Measurements from ENCODE around the gene MGMT.

MGMT gene

DNA sequence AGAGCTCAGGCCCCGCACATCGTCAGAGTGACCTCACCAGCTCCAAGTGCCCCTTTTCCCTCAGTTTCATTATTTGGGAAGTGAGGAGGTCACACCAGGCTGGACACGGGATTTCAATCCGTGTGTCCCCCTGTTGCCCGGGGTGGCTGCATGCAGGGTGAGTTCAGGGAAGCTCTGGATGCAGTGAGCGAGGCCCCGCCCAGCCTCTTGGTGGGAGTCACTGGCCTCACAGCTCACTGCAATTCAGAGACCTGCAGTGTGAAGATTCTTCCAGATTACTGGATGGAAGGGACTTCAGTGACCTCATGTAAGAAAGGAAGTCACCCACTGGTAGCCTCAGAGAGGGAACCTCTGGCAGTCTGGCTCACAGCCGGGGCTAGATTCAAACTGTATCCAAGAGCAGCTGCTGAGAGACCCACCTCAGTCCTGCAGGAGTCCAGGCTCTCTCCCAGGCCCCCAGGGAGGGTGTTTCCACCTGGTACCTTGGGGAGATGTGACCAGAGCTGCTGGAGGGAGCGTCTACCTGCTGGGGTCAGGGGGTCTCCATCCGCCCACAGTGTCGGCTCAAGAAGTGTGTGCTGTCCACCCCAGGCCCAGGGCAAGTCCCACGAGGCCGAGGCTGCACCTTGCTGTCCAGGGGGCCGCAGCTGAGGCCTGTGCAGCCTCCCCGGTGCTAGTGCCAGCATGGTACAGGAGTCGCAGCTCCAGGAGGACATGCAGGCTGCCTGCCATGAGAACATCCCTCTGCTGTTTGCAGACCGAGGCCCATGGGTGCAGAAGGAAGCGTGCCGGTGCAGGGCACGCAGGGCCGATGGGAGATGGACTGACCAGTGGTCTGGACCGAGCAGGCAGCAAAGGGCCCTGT is 54.4 kb downstream of the MGMT start:
- DNase-seq, result no peak

DNA sequence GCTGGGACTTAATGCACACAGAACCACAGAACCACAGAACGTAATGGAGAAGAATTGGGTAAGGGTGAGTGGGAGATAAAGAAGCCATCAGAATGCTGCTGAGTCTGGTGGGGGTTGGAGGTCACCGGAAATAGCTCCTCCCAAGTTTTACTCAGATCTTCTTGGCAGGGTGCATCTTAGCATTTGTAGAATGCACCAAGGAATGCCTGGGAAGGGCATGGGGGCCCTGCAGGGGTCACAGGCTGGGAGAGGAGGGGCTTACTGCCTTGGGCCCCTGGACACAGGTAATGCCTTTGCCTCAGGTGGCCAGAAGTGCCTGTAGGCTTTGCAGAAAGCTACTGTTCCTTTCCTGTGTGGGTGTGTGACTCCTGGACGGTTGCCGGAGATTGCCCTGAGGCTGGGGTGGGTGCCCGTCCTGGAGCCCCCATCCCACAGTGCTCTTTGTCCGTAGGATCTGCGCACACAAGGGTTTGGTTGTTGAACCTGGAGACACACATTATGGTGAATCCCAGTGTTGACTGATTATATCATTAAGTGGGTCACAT is 55.1 kb downstream of the MGMT start:
- no peak for DNase-seq

DNA sequence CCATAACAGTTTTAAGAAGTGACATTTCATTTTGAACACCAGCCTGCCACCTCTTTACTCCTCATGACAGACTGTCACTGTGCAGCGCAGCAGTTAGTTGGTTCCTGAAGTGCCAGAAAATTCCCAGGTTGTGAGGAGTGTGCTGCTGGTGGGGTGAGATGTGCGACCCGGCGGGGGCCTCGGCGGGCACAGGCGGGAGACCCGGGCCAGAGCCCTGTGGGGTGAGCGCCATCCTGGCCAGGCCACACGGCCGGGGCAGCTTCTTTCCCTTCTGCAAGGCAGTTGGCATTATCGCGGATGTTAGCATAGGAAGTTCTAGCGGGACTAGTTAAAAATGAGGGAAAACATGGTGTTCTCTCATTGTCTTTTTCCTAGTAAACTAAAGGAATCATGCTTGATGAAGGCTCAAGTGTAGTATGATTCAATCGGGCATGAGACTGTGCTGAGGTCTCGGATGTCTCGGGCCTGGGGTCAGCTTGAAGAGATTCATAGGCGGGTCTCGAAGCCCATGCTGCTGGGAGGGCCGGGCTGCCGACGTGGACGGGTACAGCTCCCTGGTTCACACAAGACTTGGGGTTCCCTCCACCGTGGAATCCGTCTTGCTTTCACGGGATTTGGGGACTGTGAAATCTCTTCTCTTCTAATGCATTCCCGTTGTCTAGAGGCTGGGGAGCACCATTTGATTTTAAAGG is 56.1 kb downstream of the MGMT start:
- no peak for DNase-seq

DNA sequence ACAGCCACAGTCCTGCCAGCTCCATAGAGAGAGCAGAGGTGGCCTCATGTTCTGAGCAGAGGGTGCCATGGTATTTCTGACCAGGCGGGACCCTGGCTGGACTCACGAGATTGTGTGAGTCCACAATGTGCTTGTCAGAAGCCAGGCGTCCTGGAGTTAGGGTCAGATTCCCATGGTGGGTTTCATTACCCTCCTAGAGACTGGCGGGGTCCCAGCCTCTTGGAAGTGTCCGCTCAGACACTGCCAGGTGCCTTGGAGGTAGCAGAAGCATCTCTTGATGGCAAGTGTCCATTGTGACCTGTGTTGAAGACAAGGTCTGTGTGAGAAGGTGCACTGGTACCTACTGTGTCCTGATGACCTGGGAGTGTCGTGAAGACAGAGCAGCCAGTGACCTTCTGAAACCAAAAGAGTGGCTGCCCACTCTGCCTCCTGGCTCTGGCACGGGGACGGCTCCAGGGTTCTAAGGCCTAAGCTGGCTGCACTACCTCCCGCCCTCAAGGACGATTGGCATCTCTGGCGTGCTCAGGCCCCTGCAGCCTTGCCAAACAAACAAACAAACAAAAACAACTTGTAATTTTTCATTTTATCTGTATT is 56.8 kb downstream of the MGMT start:
- DNase-seq, result no peak

DNA sequence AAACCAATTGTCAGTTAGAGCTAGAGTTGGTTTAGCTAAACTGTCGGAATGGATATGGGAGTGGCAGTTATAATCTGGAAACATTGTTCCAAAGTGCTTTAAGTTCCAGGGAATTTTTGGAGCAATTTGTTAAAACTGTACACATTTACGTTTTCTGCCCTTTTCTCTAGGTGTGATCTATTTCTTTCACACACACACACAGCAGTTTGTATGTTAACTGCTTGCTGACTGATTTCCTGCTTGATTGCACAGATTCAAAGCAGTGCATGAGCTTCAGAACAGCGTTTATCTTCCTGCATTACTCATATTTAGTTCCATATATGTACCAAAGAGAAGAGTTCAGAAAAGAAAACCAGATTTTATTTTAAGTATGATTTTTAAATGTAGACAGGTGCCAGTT is 57.9 kb downstream of the MGMT start:
- DNase-seq, result no peak

DNA sequence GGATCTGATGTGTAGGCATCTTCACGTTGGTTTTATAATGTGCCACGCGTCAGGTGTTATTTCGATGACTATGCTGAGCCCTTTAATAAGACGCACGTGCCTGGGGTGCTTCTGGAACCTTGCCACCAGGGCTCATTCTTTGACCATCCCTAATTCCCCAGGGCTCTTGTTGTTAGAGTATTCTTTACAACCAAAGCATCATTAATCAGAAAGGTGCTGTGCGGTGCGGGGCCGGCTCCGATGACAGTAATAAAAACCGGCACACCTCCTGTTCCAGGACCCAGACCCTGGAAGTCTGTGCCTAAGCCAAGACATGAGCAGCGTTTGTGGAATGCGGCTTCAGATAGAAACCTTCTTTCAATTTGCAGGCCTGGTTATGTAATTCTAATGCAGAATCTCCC is 58.4 kb downstream of the MGMT start:
- no peak for DNase-seq

DNA sequence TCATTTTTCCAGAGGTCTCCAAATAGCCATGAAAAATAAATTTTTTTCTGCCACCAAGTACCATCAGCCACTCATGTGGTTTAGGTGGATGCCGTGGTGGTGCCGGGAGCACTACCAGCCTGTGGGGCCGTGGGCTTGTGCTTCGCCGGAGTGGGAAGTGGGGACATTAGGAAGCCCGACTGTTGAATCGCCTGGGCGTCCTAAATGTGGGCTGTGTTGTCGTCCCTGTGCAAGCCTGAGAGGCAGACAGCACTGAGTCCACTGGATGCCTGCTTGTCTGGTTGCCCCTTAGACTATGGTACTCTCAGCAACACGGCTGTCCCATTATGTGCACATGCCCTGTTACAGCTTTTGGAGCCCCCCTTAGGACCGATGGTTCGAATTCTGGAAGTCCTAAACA is 59.9 kb downstream of the MGMT start:
- DNase-seq, result no peak

DNA sequence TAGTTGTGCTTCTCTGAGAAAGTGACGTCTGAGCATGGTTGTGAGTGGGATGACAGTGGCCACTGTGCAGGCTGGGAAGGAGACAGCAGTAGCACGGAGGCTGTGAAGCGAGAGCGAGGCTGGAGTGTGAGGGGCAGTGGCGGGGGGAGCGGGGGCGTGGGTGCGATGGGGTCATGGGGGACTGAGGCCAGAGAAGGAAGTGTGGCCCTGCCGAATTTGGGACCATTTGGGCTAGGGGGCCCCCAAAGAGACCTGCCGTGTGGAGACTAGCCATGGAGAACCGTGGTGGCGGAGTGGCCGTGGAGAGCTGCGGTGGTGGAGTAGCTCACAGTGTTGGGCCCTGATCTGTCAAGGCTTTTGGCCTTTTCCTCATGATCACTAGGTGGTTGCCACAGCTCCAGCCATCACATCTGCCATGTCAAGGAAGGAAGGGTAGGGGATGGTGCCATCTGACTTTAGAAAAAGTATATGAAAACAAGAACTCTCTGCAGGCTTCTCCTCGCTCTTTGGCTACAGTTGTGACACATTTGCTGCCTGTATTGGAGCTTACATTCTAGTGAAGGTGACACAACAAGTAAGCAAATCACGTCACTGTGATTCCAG is 61.4 kb downstream of the MGMT start:
- no peak for DNase-seq

DNA sequence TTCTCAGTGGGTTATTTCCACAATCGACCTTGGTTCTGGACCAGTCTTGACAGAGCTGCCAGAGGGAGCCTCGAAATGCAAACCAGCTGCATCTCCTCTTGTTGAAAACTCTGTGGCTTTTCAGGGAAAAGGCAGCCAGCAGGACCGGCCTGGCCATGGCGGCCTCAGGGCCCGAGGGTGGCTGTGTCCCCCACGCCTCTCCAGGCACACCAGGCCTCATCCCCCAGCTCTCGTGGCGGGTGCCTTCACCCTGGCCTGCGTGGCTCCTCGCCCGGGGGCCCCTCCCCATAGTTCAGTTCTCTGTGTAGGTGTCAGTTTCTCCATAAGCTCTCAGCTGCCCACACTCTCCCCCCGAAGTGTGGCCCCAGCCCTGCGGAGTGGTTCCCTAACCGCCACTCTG is 63.5 kb downstream of the MGMT start:
- DNase-seq, result no peak

DNA sequence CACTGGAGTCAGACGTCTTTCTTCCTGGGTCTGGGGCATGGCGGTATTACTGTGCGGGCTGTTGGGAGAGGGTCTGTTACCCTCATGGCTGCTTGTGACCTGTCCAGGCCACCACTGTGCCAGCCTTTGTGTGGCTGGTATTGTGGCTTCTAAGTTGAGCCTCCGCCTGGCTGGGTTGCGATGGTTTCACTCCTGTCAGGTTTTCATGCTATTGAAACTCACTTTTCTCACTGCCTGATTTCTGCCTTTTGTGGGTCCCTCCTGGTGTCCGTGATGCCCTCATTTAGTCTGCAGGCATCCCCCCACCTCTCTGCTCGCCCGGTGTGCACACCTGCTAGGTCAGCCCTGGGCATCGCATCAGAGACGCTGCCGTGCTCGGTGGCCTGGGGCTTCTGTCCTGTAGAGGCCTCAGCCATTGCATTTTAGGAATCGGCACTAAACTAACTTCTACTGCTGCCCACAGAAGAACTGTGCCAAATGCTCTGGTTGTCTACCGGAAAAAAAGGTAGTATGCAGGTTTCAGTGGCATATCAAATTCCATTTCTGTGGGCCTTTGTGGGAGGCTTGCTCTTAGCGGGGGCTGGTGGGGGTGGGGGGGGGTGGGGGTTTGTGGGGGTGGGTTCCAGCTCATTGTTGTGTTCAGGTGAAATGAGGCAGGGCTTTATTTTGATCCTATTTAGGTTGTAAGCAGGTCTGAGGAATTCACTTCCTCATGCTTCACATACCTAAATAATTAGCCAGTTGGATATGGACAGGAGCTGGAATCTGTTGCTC is 64.3 kb downstream of the MGMT start:
- DNase-seq, result no peak

DNA sequence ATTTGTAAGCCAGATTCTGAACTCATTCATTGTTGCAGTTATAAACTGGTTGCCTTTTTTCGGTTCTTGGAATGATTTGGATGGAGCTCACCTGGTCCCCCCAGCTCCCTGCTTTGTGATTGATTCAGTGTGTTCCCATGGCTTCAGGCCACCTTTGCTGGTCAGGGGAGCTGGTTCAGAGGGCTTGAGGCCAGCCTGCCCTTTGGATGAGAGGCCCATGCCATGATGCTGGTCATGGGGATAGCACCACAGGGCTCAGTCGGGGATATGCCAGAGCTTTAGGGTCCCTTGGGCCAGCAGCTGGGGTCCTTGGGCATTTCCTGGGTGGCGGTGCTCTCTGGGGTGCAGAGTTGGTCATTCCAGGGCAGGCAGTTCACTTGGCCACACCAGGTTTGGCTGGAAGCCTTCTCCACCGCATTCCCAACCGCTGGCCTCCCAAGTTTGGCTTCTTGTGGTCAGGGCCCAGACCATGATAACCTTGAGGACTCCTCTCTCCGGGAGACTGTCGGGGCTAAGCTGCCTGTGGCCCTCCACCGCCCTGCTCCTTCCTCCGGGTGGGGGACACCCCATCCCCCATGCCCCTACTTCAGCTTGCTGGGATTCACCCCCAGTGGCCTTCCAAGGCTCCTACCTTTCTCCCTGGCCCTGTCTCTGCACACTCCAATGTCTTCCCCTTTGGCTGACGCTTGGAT is 65.1 kb downstream of the MGMT start:
- DNase-seq, result no peak

DNA sequence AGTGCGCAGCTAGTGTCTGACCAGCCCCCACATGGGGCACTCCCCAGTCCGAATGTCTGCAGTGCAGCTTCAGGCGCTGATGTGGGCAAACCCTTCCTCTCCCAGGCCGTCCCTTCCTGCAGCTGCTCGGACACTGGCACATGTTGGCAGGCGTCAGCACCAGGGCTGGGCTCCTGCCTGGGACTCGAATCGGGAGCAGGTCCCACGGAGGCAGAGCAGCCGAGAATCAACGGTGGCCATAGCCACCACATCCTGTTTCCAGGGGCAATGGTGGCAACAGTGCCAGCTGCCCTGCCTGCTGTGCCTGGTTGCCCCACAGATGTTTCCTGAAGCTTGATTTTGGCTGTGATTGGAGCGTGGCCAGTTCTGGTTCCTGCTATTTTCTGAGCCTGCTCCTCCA is 65.8 kb downstream of the MGMT start:
- DNase-seq, result peak in 3 of 4 experiments; percentile 2 to 24 (median 4)

DNA sequence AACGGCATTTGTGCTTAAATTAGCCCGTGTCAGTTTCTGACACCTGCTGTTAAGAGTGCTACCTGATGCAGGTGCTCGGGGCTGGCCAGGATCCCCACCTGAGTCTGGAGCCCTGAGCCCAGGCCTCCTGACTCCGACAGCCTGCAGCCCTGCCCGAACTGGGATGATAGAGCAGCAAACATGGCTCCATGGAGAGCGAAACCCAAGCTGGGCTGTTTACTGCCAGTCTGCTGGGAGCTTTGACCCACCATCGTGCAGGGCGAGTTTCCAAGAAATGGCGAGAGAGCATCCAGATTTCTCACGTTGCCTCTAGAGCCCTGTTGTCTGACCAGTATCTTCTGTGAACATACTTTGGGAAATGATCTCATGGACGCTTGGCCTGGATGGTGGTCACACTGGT is 66.2 kb downstream of the MGMT start:
- no peak for DNase-seq

DNA sequence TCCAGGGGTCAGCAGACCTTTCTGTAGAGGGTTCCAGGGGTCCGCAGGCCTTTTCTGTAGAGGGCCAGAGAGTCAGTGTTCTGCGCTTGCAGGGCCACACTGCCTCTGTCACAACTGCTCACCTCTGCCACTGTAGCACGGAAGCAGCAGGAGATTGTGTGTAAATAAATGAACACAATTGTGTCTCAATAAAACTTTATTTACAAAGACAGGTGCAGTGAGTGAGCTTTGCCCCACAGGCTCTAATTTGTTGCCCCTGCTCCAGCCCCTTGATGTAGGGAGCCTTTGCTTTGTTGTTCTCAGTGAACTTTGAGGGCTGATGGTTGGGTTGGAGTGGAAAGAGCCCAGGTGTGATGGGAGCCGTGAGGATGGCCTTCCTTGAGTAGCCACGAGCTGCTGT is 67.8 kb downstream of the MGMT start:
- DNase-seq, result no peak

DNA sequence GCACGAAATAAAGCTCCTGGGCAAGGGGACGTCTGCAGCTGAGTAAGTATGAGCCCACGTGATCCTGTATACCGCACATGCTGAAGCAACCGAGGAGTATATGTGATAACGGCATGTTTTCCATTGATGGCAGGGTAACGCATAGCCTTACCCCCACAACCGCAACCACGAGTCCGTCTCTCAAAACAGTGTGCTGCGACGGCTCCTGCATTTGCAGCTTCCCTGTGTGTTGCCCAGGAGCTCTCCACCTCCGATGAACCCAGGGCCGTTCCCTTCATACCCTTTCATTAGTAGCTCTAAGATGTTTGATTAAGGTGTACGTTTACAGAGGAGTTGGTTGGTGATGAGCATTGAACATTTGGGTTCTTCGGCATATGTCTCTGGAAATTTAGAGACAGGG is 69.3 kb downstream of the MGMT start:
- no peak for DNase-seq

DNA sequence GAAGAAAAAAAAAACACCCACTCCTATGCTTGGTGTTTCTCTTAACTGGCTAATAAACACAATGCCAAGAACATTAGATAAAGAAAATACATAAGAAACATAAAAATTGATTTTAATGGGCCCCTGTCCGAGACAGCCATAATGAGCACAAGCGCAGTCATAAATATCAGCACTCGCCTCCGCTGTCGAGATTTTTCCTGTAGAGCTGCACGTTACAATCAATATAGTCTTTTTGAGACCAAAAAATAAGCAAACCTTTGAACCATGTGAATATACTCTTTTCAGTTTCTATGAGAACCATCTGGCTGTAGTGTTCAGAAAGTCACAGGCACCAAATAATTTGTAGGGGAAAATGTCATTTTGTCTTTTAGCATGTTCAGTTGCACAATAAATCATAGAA is 70.1 kb downstream of the MGMT start:
- no peak for DNase-seq

DNA sequence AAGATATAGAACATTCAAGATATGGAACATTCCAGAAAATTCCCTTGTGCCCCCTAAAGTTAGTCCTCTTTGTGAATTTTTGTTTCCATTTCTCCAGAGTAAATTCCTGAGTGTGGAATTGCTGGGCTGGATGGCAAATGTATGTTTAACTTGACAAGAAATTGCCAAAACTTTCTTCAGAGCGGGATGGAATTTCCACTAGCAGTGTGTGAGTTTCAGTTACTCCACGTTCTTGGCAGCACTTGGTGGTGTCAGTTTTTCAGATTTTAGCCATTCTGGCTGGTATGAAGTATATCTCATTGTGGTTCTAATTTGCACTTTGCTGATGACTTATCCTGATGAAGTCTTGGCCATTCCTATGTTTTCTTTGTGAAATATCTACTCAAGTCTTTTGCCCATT is 71.2 kb downstream of the MGMT start:
- no peak for DNase-seq

DNA sequence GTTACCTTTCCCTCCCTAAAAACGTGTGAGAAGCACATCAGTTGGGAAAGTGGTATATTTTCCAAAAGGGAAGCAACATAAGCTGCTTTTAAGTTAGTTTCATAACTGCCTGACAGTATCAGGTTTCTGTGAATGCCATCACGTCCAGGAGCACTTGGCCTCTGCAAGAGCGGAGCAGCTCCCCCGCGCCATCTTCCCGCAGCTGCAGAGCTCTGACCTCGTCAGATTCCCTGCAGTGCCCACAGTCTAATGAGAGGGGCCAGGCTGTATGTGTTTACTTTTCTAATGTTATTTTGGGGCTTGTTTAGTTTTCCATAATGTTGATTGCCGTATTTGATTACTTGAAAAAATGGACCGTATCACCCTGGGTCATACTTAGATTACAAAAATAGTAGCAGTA is 74.2 kb downstream of the MGMT start:
- no peak for DNase-seq

DNA sequence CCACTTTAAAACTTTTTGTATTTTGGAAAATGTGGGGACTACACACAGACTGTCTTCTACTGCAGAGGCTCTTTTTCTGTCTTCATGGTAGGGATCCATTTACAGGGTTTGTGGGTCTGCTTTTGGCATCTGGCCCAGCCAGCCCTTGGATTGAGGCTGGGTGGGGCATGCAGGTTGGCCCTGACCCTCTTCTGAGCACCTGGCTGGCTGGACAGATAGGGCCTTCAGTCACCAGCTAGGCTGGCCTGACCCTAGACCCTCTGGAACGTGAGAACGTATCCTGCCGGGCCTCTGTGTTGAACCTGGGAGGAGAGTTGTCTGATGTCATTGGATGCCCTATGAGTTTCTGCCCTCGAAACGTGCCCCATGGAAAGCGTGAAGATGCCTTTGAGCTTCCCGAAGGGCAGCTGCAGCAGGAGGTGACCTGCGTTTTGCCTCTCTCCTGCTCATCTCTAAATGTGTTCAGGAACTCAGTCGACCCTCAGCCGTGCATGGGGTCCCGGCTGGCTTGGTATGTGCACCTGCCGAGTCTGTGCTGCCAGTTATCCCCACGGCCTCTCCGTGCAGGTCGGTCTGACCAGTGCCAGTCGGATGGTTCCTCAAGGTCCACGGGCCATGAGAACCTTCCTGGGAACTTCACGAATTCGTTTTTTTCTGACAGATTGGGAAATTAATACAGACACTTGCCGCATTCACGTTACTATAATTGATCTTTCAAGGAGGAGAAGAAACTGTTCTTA is 74.9 kb downstream of the MGMT start:
- DNase-seq, result no peak

DNA sequence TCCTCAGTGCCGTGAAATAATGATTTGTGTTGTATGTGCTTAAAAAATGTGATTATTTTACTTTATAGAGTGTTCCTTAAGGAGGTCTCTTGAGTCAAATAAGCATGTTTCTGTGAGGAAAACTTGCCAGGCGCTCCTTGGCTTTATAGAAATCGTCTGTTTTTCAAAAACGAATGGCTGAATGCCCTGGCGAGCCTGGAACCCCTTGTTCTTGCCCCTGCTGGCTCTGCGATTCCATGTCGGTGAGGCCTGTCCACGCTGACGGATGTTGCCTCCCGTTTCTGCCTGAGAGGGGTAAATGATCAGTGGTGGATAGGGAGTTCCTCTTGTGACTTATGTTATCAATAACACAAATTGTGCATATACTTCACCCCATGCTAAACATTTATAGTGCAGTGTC is 75.5 kb downstream of the MGMT start:
- no peak for DNase-seq
